ENCODE data around the gene SCFD2. TPM values are rescaled to one million over a fixed set of nuclear protein-coding genes. Genes with fewer than 3 reads are reported as not detected.

Gene SCFD2
- total RNA-seq, 1 donor from 2014 or later: 11.0 TPM

GRCh38 chr4:53364624-53365023, 1.2 kb downstream of the SCFD2 start:
- H3K27me3 ChIP-seq (ENCODE audit: control insufficient read depth, insufficient read depth, low read length): no peaks in the 10 kb centered on the region
- TF ChIP-seq, protein P1, sequence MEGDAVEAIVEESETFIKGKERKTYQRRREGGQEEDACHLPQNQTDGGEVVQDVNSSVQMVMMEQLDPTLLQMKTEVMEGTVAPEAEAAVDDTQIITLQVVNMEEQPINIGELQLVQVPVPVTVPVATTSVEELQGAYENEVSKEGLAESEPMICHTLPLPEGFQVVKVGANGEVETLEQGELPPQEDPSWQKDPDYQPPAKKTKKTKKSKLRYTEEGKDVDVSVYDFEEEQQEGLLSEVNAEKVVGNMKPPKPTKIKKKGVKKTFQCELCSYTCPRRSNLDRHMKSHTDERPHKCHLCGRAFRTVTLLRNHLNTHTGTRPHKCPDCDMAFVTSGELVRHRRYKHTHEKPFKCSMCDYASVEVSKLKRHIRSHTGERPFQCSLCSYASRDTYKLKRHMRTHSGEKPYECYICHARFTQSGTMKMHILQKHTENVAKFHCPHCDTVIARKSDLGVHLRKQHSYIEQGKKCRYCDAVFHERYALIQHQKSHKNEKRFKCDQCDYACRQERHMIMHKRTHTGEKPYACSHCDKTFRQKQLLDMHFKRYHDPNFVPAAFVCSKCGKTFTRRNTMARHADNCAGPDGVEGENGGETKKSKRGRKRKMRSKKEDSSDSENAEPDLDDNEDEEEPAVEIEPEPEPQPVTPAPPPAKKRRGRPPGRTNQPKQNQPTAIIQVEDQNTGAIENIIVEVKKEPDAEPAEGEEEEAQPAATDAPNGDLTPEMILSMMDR (IDR thresholded peaks at IDR 0.05; ENCODE audit: insufficient read depth, low read length, poor library complexity, severe bottlenecking): no peak
- peak overlapping the region; percentile 87 for H3K4me3 ChIP-seq (ENCODE audit: low read depth, low read length)

GRCh38 chr4:53362093-53362492, 3.8 kb downstream of the SCFD2 start:
- Histone ChIP-seq H3K36me3 (ENCODE audit: control insufficient read depth, insufficient read depth, low read length) (no peaks in the 10 kb centered on the region), H3K4me3 (ENCODE audit: low read depth, low read length) (no peak overlapping the region), H3K27me3 (ENCODE audit: control insufficient read depth, insufficient read depth, low read length) (no peaks in the 10 kb centered on the region)
- DNase-seq (ENCODE audit: low read depth): no peak
- TF ChIP-seq, protein P1 (IDR thresholded peaks at IDR 0.05; ENCODE audit: insufficient read depth, low read length, poor library complexity, severe bottlenecking): no peak

More at GRCh38 chr4:53364624-53365023, 1.2 kb downstream of the SCFD2 start:
- no peak for DNase-seq (ENCODE audit: low read depth)
- H3K36me3 ChIP-seq (ENCODE audit: control insufficient read depth, insufficient read depth, low read length): no peaks in the 10 kb centered on the region

DNA sequence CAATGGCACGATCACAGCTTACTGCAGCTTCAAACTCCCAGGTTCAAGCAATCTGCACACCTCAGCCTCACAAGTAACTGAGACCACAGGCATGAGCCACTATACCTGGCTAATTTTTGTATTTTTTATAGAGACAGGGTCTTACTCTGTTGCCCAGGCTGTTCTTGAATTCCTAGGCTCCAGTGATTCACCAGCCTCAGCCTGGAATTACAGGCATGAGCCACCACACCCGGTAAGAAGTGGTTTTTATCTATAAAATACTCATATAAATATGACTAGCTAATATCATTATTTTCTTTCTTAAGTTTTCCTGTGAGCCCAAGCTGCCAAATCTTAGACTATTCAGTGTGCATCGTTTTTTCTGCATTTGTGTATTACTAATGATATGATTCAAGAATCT, 4.4 kb downstream of the SCFD2 start:
- TF ChIP-seq, protein P1 (IDR thresholded peaks at IDR 0.05; ENCODE audit: insufficient read depth, low read length, poor library complexity, severe bottlenecking): no peak
- H3K27me3 ChIP-seq (ENCODE audit: control insufficient read depth, insufficient read depth, low read length): no peaks in the 10 kb centered on the region
- no peak for DNase-seq (ENCODE audit: low read depth)
- H3K36me3 ChIP-seq (ENCODE audit: control insufficient read depth, insufficient read depth, low read length): no peaks in the 10 kb centered on the region
- no peak overlapping the region for H3K4me3 ChIP-seq (ENCODE audit: low read depth, low read length)

DNA sequence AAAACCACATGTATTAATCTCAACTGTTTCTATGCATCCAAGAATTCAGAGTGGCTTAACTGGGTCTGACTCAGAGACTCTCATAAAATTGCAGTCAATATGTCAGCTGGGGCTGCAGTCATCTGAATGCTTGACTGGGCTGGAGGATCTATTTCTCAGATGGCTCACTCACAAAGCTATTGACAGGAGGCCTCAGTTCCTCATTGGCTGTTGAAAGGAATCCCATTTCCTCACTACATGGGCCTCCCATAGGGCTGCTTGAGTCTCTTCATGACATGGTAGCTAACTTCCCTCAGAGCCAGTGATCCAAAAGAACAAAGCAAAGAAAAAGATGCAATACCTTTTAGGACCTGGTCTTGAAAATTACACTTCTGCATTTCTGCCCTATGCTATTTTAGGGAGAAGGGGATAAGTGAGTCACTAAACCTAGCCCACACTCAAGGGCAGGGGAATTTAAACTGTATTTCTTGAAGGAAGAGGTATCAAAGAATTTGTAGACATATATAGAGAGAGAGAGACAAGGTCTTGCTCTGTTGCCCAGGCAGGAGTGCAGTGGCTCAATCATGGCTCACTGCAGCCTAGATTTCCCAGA, 9.8 kb downstream of the SCFD2 start:
- H3K27me3 ChIP-seq (ENCODE audit: control insufficient read depth, insufficient read depth, low read length): no peaks in the 10 kb centered on the region
- DNase-seq (ENCODE audit: low read depth): no peak
- TF ChIP-seq, protein P1 (IDR thresholded peaks at IDR 0.05; ENCODE audit: insufficient read depth, low read length, poor library complexity, severe bottlenecking): no peak
- H3K4me3 ChIP-seq (ENCODE audit: low read depth, low read length): no peak overlapping the region
- no peaks in the 10 kb centered on the region for H3K36me3 ChIP-seq (ENCODE audit: control insufficient read depth, insufficient read depth, low read length)

- TF ChIP-seq, protein P1 (IDR thresholded peaks at IDR 0.05; ENCODE audit: insufficient read depth, low read length, poor library complexity, severe bottlenecking): no peak
Measured at GRCh38 chr4:53354012-53354722, 11.7 kb downstream of the SCFD2 start.

More at GRCh38 chr4:53354012-53354722, 11.7 kb downstream of the SCFD2 start:
- no peaks in the 10 kb centered on the region for H3K27me3 ChIP-seq (ENCODE audit: control insufficient read depth, insufficient read depth, low read length)
- no peak overlapping the region for H3K4me3 ChIP-seq (ENCODE audit: low read depth, low read length)
- no peaks in the 10 kb centered on the region for H3K36me3 ChIP-seq (ENCODE audit: control insufficient read depth, insufficient read depth, low read length)
- no peak for DNase-seq (ENCODE audit: low read depth)
